HL-60 (cell line): ENCODE results near the gene VWA2.

Experiments used
- DNase-seq, 2 experiments: peaks; one replicate each; pipeline ENCODE4 v3.0.0-alpha.2; 2010 to 2020; ENCODE audit warnings: low read depth in 1 of 2, low spot score in 1 of 2
- H3K27ac ChIP-seq: fragments of 250-450 bp; sonication (Bioruptor Pico); replicated peaks from 2 replicates; pipeline ENCODE4 v1.5.1; 2020; ENCODE audit warnings: mild to moderate bottlenecking, moderate library complexity
- H3K27me3 ChIP-seq: fragments of 250-450 bp; sonication (Bioruptor Pico); 2 replicates; pipeline ENCODE4 v1.5.1; 2021; ENCODE audit warnings: mild to moderate bottlenecking, moderate library complexity; ENCODE audit not compliant: insufficient read depth, poor library complexity, severe bottlenecking
- H3K4me3 ChIP-seq: replicated peaks from 2 replicates; pipeline ENCODE4 v1.5.1; 2011; ENCODE audit warnings: mild to moderate bottlenecking, control low read depth, low read length; ENCODE audit not compliant: insufficient read depth
- GABPA ChIP-seq: IDR thresholded peaks from 2 replicates; pipeline ENCODE4 v1.6.1; 2012; ENCODE audit warnings: low read depth
- POLR2AphosphoS5 ChIP-seq: IDR thresholded peaks from 2 replicates; pipeline ENCODE4 v1.6.1; 2012; ENCODE audit warnings: low read depth
- SPI1 ChIP-seq: IDR thresholded peaks from 2 replicates; pipeline ENCODE4 v1.6.1; 2012; ENCODE audit warnings: low read depth, mild to moderate bottlenecking, borderline replicate concordance
- TF ChIP-seq, protein P1 (sequence below): IDR thresholded peaks from one replicate; pipeline ENCODE4 v1.5.1; 2011; ENCODE audit warnings: low read length, control low read depth, inconsistent platforms; ENCODE audit not compliant: insufficient read depth
- TF ChIP-seq, protein P2 (sequence below): IDR thresholded peaks from 2 replicates; pipeline ENCODE4 v1.6.1; 2012; ENCODE audit warnings: low read depth; ENCODE audit not compliant: insufficient replicate concordance

Gene VWA2

DNA sequence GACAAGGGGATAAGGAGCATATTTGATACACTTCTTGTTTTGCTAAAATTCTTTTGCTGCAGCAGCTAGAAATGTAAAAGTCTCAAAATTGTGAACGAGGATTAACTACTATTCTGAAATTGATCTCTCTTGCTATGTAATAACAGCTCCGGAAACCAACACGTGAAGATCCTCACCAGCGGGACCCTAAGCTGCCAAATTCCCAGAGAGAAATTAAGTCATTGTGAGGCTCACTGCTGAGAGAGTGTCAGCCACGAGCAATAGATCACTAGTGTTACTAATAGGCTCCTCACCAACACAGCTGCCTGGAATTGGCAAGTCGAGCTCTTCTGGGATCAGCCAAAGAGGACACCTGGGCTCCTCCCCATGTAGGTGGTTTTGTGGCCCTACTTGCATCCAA is 5.6 kb upstream of the VWA2 start:
- Histone ChIP-seq H3K4me3 (no peak overlapping the region), H3K27me3 (peaks cover 6% of the 10 kb centered on the region), H3K27ac (no peak overlapping the region)
- DNase-seq: no peak
- TF ChIP-seq, protein P1, sequence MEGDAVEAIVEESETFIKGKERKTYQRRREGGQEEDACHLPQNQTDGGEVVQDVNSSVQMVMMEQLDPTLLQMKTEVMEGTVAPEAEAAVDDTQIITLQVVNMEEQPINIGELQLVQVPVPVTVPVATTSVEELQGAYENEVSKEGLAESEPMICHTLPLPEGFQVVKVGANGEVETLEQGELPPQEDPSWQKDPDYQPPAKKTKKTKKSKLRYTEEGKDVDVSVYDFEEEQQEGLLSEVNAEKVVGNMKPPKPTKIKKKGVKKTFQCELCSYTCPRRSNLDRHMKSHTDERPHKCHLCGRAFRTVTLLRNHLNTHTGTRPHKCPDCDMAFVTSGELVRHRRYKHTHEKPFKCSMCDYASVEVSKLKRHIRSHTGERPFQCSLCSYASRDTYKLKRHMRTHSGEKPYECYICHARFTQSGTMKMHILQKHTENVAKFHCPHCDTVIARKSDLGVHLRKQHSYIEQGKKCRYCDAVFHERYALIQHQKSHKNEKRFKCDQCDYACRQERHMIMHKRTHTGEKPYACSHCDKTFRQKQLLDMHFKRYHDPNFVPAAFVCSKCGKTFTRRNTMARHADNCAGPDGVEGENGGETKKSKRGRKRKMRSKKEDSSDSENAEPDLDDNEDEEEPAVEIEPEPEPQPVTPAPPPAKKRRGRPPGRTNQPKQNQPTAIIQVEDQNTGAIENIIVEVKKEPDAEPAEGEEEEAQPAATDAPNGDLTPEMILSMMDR: no peak
- TF ChIP-seq GABPA (no peak), SPI1 (no peak), POLR2AphosphoS5 (no peak)
- TF ChIP-seq, protein P2, sequence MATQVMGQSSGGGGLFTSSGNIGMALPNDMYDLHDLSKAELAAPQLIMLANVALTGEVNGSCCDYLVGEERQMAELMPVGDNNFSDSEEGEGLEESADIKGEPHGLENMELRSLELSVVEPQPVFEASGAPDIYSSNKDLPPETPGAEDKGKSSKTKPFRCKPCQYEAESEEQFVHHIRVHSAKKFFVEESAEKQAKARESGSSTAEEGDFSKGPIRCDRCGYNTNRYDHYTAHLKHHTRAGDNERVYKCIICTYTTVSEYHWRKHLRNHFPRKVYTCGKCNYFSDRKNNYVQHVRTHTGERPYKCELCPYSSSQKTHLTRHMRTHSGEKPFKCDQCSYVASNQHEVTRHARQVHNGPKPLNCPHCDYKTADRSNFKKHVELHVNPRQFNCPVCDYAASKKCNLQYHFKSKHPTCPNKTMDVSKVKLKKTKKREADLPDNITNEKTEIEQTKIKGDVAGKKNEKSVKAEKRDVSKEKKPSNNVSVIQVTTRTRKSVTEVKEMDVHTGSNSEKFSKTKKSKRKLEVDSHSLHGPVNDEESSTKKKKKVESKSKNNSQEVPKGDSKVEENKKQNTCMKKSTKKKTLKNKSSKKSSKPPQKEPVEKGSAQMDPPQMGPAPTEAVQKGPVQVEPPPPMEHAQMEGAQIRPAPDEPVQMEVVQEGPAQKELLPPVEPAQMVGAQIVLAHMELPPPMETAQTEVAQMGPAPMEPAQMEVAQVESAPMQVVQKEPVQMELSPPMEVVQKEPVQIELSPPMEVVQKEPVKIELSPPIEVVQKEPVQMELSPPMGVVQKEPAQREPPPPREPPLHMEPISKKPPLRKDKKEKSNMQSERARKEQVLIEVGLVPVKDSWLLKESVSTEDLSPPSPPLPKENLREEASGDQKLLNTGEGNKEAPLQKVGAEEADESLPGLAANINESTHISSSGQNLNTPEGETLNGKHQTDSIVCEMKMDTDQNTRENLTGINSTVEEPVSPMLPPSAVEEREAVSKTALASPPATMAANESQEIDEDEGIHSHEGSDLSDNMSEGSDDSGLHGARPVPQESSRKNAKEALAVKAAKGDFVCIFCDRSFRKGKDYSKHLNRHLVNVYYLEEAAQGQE: no peak

DNA sequence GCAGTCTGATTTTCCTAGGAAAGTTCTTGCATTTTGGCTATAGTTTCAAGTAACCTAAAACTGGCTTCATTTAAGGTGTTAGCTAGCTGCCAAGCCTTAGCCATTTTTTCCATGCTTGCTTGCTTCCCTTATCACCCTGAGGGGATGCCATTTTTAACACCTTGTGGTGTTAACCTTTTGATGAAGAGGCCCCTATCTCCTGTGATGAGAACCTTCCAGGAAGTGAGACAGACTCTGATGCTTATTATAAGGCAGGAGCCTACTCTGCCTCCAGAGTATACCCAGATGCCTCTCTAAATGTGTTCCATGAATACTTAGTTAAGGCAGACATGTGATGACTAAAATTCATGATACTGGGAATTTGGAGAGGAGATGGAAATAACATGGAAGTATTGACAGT is 4.9 kb upstream of the VWA2 start:
- Histone ChIP-seq H3K4me3 (no peak overlapping the region), H3K27ac (no peak overlapping the region), H3K27me3 (peaks cover 10% of the 10 kb centered on the region)
- no peak for DNase-seq
- no peak for TF ChIP-seq GABPA
- no peak for TF ChIP-seq POLR2AphosphoS5
- no peak for TF ChIP-seq SPI1
- TF ChIP-seq, protein P1: no peak

DNA sequence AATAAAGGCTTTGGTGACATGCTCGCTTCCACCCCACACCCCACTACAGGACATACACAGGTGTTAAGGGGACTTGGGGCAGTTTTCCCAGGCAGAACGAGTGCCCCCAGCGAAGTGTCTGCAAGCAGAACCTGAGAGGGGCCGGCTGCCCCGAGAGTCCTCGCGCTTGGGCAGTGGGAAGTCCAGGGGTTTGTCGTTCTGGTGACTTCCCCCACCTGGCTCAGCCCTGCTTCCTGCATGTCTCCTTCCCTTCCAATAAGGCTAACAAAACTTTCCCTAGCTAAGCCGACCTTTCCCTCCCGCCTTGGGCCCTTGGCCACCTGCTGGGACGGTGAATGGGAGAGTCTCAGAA is 916 bp downstream of the VWA2 start:
- Histone ChIP-seq H3K4me3 (no peak overlapping the region), H3K27ac (no peak overlapping the region), H3K27me3 (peaks cover 34% of the 10 kb centered on the region)
- DNase-seq: no peak
- TF ChIP-seq SPI1 (no peak), GABPA (no peak), POLR2AphosphoS5 (no peak)
- TF ChIP-seq, protein P1: no peak
- TF ChIP-seq, protein P2: no peak

DNA sequence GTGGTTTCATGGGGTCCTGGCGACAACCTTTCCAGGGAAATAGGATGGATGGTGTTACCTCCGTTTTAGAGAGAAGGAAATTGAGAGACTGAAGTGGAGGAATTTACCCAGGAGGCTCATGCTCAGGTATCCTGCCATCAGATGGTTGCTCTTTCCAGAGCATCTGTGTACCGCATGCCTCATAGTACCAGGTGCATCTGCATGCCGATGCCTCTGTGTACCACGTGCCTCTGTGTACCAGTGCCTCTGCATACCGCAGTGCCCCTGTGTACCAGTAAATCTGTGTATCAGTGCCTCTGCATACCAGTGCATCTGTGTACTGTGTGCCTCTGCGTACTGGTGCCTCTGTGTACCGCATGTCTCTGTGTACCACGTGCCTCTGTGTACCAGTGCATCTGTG is 3.2 kb downstream of the VWA2 start:
- TF ChIP-seq GABPA (no peak), POLR2AphosphoS5 (no peak), SPI1 (no peak)
- TF ChIP-seq, protein P1: no peak
- TF ChIP-seq, protein P2: no peak
- Histone ChIP-seq H3K4me3 (no peak overlapping the region), H3K27me3 (peaks cover 34% of the 10 kb centered on the region), H3K27ac (no peak overlapping the region)
- no peak for DNase-seq
